ENCODE measurements around the gene ZC3H12D. TPM values are rescaled to one million over a fixed set of nuclear protein-coding genes. Genes with fewer than 3 reads are reported as not detected.

Gene ZC3H12D
- total RNA-seq, 1 experiment from 2014 or later, result 0.57 TPM

- H3K4me3 ChIP-seq (ENCODE audit: low read depth, low read length), result no peak overlapping the region
- H3K9me3 ChIP-seq, result no peaks in the 10 kb centered on the region
- no peaks in the 10 kb centered on the region for H3K9me3 Mint-ChIP-seq (ENCODE audit: unreplicated experiment)
- no peaks in the 10 kb centered on the region for H3K27me3 Mint-ChIP-seq (ENCODE audit: insufficient read depth, unreplicated experiment)
- ChIA-PET POLR2A (no interaction called here), CTCF (no interaction called here)
- BruUV-seq (replicated peaks), result no TSS peak
- no peaks in the 10 kb centered on the region for H3K27me3 ChIP-seq (replicated peaks; ENCODE audit: control insufficient read depth, insufficient read depth, low read length)
- intact Hi-C loops (cut with micrococcal nuclease; ENCODE audit: unreplicated experiment), result no loop called here
- no peak overlapping the region for H3K27ac Mint-ChIP-seq (ENCODE audit: unreplicated experiment)
- DNase-seq, result no peak
- no peaks in the 10 kb centered on the region for H3K36me3 ChIP-seq (ENCODE audit: control insufficient read depth, insufficient read depth, low read length)
- TF ChIP-seq, protein P1, sequence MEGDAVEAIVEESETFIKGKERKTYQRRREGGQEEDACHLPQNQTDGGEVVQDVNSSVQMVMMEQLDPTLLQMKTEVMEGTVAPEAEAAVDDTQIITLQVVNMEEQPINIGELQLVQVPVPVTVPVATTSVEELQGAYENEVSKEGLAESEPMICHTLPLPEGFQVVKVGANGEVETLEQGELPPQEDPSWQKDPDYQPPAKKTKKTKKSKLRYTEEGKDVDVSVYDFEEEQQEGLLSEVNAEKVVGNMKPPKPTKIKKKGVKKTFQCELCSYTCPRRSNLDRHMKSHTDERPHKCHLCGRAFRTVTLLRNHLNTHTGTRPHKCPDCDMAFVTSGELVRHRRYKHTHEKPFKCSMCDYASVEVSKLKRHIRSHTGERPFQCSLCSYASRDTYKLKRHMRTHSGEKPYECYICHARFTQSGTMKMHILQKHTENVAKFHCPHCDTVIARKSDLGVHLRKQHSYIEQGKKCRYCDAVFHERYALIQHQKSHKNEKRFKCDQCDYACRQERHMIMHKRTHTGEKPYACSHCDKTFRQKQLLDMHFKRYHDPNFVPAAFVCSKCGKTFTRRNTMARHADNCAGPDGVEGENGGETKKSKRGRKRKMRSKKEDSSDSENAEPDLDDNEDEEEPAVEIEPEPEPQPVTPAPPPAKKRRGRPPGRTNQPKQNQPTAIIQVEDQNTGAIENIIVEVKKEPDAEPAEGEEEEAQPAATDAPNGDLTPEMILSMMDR (IDR thresholded peaks at IDR 0.05; ENCODE audit: insufficient read depth in 1 of 2, low read depth in 1 of 2, low read length in 1 of 2, severe bottlenecking in 1 of 2, unreplicated experiment in 1 of 2), result no peak
- peaks cover 6% of the 10 kb centered on the region for H3K4me1 Mint-ChIP-seq (ENCODE audit: low read depth, unreplicated experiment)
- H3K4me3 Mint-ChIP-seq (ENCODE audit: unreplicated experiment), result no peak overlapping the region
- no peaks in the 10 kb centered on the region for H3K36me3 Mint-ChIP-seq (ENCODE audit: insufficient read depth, unreplicated experiment)
- H3K4me1 ChIP-seq, result no peaks in the 10 kb centered on the region
Measured at GRCh38 chr6:149423964-149424440, 60.8 kb downstream of the ZC3H12D start.

DNA sequence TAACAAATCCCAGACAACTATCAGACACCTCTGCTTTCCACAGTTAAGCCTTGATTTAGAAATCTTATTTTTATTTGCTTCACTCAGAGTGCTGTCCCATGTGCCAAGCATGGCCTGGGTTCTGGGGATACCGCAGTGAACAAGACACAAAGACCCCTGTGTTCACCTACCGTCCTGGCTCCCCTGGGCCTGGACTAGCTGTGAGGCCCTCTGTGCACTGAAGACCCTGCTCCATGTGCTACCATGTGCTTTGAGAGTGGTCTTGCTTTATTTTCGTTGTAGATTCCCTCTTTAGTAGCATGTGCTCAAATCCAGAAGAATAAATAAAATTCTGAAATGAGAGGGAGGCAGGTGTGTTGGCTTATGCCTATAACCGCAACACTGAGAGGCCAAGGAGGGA is 62.2 kb downstream of the ZC3H12D start:
- CTCF ChIA-PET, result no interaction called here
- no peaks in the 10 kb centered on the region for H3K36me3 Mint-ChIP-seq (ENCODE audit: insufficient read depth, unreplicated experiment)
- no peaks in the 10 kb centered on the region for H3K36me3 ChIP-seq (ENCODE audit: control insufficient read depth, insufficient read depth, low read length)
- BruUV-seq (replicated peaks), result no TSS peak
- no peaks in the 10 kb centered on the region for H3K27me3 ChIP-seq (replicated peaks; ENCODE audit: control insufficient read depth, insufficient read depth, low read length)
- no peaks in the 10 kb centered on the region for H3K9me3 Mint-ChIP-seq (ENCODE audit: unreplicated experiment)
- H3K9me3 ChIP-seq, result no peaks in the 10 kb centered on the region
- TF ChIP-seq, protein P1 (IDR thresholded peaks at IDR 0.05; ENCODE audit: insufficient read depth in 1 of 2, low read depth in 1 of 2, low read length in 1 of 2, severe bottlenecking in 1 of 2, unreplicated experiment in 1 of 2), result no peak
- no peaks in the 10 kb centered on the region for H3K27me3 Mint-ChIP-seq (ENCODE audit: insufficient read depth, unreplicated experiment)
- POLR2A ChIA-PET, result no interaction called here
- no peak overlapping the region for H3K4me3 Mint-ChIP-seq (ENCODE audit: unreplicated experiment)
- no peak overlapping the region for H3K27ac Mint-ChIP-seq (ENCODE audit: unreplicated experiment)
- H3K4me1 ChIP-seq, result no peaks in the 10 kb centered on the region
- no peak for DNase-seq
- intact Hi-C loops (cut with micrococcal nuclease; ENCODE audit: unreplicated experiment), result no loop called here
- H3K4me3 ChIP-seq (ENCODE audit: low read depth, low read length), result no peak overlapping the region
- peaks cover 6% of the 10 kb centered on the region for H3K4me1 Mint-ChIP-seq (ENCODE audit: low read depth, unreplicated experiment)

GRCh38 chr6:149421132-149421531 is 63.7 kb downstream of the ZC3H12D start:
- Histone ChIP-seq H3K4me1 (no peaks in the 10 kb centered on the region), H3K4me3 (ENCODE audit: low read depth, low read length) (no peak overlapping the region), H3K27me3 (replicated peaks; ENCODE audit: control insufficient read depth, insufficient read depth, low read length) (no peaks in the 10 kb centered on the region), H3K9me3 (no peaks in the 10 kb centered on the region), H3K36me3 (ENCODE audit: control insufficient read depth, insufficient read depth, low read length) (no peaks in the 10 kb centered on the region)
- no peak overlapping the region for H3K27ac Mint-ChIP-seq (ENCODE audit: unreplicated experiment)
- DNase-seq, result no peak
- peaks cover 6% of the 10 kb centered on the region for H3K4me1 Mint-ChIP-seq (ENCODE audit: low read depth, unreplicated experiment)
- no peaks in the 10 kb centered on the region for H3K27me3 Mint-ChIP-seq (ENCODE audit: insufficient read depth, unreplicated experiment)
- H3K36me3 Mint-ChIP-seq (ENCODE audit: insufficient read depth, unreplicated experiment), result peaks cover 6% of the 10 kb centered on the region
- ChIA-PET CTCF (no interaction called here), POLR2A (no interaction called here)
- intact Hi-C loops (cut with micrococcal nuclease; ENCODE audit: unreplicated experiment), result no loop called here
- no peaks in the 10 kb centered on the region for H3K9me3 Mint-ChIP-seq (ENCODE audit: unreplicated experiment)
- H3K4me3 Mint-ChIP-seq (ENCODE audit: unreplicated experiment), result no peak overlapping the region
- TF ChIP-seq, protein P1 (IDR thresholded peaks at IDR 0.05; ENCODE audit: insufficient read depth in 1 of 2, low read depth in 1 of 2, low read length in 1 of 2, severe bottlenecking in 1 of 2, unreplicated experiment in 1 of 2), result no peak
- no TSS peak for BruUV-seq (replicated peaks)
